ENCODE measurements around the gene KLF11.
A peak's percentile ranks its signal among the peaks of the same experiment; 100 is the strongest.

The KLF11 gene

DNA sequence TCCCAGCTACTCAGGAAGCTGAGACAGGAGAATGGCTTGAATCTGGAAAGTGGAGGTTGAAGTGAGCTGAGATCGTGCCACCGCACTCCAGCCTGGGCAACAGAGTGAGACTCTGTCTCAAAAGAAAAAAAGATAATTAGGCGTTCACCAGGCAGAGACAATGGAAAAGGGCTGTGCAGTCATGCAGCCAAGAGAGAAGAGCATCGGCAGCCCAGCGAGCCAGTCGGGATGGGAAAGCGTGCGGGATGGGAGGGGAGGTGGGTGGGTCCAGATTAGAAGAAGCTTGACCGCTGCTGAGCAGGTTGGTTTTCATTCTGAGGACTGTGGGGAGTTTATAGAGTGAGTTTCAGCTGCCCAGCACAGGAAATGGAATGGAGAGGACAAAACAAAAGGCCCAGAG is 51.8 kb downstream of the KLF11 start:
- Mint-ChIP-seq H3K36me3 (no peaks in the 10 kb centered on the region), H3K27ac (no peak overlapping the region), H3K4me3 (no peak overlapping the region), H3K4me1 (peaks cover 8% of the 10 kb centered on the region), H3K9me3 (no peaks in the 10 kb centered on the region), H3K27me3 (peaks cover 21% of the 10 kb centered on the region)
- DNase-seq (ENCODE audit: low spot score in 2 of 2) = no peak
- no peak for ATAC-seq (ENCODE audit: low read depth)

DNA sequence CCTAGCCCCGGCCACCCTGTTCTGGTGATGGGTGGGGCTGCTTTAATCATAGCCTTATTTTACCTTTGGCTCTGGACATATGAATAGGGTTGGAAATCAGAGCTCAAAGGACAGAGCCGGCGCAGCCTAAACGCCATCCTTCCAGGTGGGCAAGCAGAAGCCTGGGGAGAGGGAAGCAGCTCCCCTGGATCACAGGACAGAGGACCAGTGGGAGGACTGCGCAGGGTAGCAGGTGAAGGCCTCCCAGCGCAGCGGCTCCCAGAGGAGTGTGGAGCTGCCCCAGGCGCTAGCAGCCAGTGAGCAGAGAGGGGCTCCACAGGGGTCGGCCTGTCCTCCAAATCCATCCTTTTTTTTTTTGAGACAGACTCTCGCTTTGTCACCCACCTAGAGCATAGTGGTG is 53.3 kb downstream of the KLF11 start:
- H3K4me1 Mint-ChIP-seq = peaks cover 10% of the 10 kb centered on the region
- H3K4me3 Mint-ChIP-seq = no peak overlapping the region
- no peak for DNase-seq (ENCODE audit: low spot score in 2 of 2)
- H3K9me3 Mint-ChIP-seq = no peaks in the 10 kb centered on the region
- ATAC-seq (ENCODE audit: low read depth) = no peak
- peaks cover 21% of the 10 kb centered on the region for H3K27me3 Mint-ChIP-seq
- no peak overlapping the region for H3K27ac Mint-ChIP-seq
- H3K36me3 Mint-ChIP-seq = no peaks in the 10 kb centered on the region

GRCh38 chr2:10097352-10098148 is 54.2 kb downstream of the KLF11 start:
- Mint-ChIP-seq H3K9me3 (no peaks in the 10 kb centered on the region), H3K27me3 (peaks cover 14% of the 10 kb centered on the region), H3K27ac (no peak overlapping the region), H3K36me3 (no peaks in the 10 kb centered on the region), H3K4me1 (peaks cover 10% of the 10 kb centered on the region), H3K4me3 (no peak overlapping the region)
- ATAC-seq (ENCODE audit: low read depth) (peak; percentile 77), DNase-seq (ENCODE audit: low spot score in 2 of 2) (no peak)

DNA sequence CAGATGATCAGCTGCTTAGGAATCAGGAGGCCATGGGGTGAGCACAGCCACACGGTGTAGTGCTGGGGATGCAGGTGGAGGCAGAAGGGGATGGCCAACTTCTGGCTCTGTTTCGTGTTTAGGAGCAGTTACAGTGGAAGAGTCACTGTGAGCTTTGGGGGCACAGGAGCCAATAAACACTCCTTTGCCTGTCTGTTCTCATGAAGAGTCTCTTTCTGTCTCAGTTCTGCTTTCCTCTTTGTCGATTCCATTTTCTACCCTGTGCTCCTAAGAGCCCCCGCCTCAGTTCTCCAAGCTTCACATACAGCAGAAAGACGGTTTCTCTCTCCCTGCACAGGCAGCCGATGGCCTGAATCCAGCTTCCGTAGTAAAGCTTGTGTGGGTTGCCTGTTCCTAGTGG is 58.1 kb downstream of the KLF11 start:
- Mint-ChIP-seq H3K27ac (no peak overlapping the region), H3K4me1 (peaks cover 10% of the 10 kb centered on the region), H3K9me3 (no peaks in the 10 kb centered on the region), H3K4me3 (no peak overlapping the region), H3K27me3 (peaks cover 3% of the 10 kb centered on the region), H3K36me3 (no peaks in the 10 kb centered on the region)
- ATAC-seq (ENCODE audit: low read depth) = no peak
- no peak for DNase-seq (ENCODE audit: low spot score in 2 of 2)

DNA sequence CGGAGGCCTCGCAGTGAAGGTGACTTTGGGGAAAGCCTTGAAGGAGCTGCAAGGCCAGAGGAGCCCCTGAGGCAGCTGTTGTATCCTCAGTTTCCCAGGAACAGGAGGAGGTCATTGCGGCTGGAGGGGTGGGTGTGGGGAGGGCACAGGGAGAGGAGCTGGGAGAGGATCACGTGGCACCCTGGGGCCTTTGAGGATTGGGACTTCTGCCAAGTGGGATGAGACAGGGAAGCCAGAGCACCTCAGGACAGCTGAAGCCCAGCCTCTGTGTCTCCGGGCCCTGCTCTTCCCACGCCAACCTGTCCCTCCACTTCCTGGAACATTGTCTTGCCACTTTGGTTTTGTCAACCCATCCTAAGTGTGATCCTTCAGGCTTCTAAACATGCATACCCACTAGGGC is 59.8 kb downstream of the KLF11 start:
- Mint-ChIP-seq H3K4me1 (peaks cover 6% of the 10 kb centered on the region), H3K9me3 (peaks cover 6% of the 10 kb centered on the region), H3K27me3 (peaks cover 3% of the 10 kb centered on the region), H3K27ac (no peak overlapping the region), H3K36me3 (peaks cover 6% of the 10 kb centered on the region), H3K4me3 (no peak overlapping the region)
- no peak for ATAC-seq (ENCODE audit: low read depth)
- no peak for DNase-seq (ENCODE audit: low spot score in 2 of 2)
